GM23248 (cell line): ENCODE results near the gene AQR. TPM values are rescaled to one million over a fixed set of nuclear protein-coding genes. Genes with fewer than 3 reads are reported as not detected.

Experiments
- DNase-seq: peaks from one replicate; pipeline ENCODE4 v3.0.0-alpha.2; 2015
- H2AFZ ChIP-seq: fragments of 200-600 bp; sonication (generic); 2 replicates; pipeline ENCODE4 v1.6.1; 2016; ENCODE audit warnings: antibody characterized with exemption
- H3F3A ChIP-seq: fragments of 200-600 bp; sonication (generic); 2 replicates; pipeline ENCODE4 v1.6.1; 2016; ENCODE audit warnings: mild to moderate bottlenecking, antibody characterized with exemption, mixed run types; ENCODE audit not compliant: insufficient read depth
- H3K27ac ChIP-seq: fragments of 200-600 bp; sonication (generic); 2 replicates; pipeline ENCODE4 v1.5.1; 2016; ENCODE audit warnings: mild to moderate bottlenecking
- H3K27me3 ChIP-seq: fragments of 200-600 bp; sonication (generic); replicated peaks from 2 replicates; pipeline ENCODE4 v1.6.1; 2016; ENCODE audit warnings: mild to moderate bottlenecking; ENCODE audit not compliant: insufficient read depth
- H3K36me3 ChIP-seq: fragments of 200-600 bp; sonication (generic); 2 replicates; pipeline ENCODE4 v1.6.1; 2016; ENCODE audit warnings: low read depth, mild to moderate bottlenecking
- H3K4me1 ChIP-seq: fragments of 200-600 bp; sonication (generic); 2 replicates; pipeline ENCODE4 v1.6.1; 2016; ENCODE audit warnings: mild to moderate bottlenecking; ENCODE audit not compliant: insufficient read depth
- H3K4me2 ChIP-seq: fragments of 200-600 bp; sonication (generic); one replicate; pipeline ENCODE4 v1.6.1; 2016; ENCODE audit warnings: mild to moderate bottlenecking; ENCODE audit not compliant: unreplicated experiment
- H3K4me3 ChIP-seq: fragments of 200-600 bp; sonication (generic); 2 replicates; pipeline ENCODE4 v1.5.1; 2016; ENCODE audit warnings: mild to moderate bottlenecking
- H3K79me2 ChIP-seq: fragments of 200-600 bp; sonication (generic); 2 replicates; pipeline ENCODE4 v1.6.1; 2016; ENCODE audit warnings: mild to moderate bottlenecking; ENCODE audit not compliant: insufficient read depth
- H3K9ac ChIP-seq: fragments of 200-600 bp; sonication (generic); 2 replicates; pipeline ENCODE4 v1.6.1; 2016; ENCODE audit warnings: mild to moderate bottlenecking
- H3K9me2 ChIP-seq: fragments of 200-600 bp; sonication (generic); 2 replicates; pipeline ENCODE4 v1.6.1; 2016; ENCODE audit warnings: mixed run types, mild to moderate bottlenecking, moderate library complexity; ENCODE audit not compliant: insufficient read depth
- H3K9me3 ChIP-seq: fragments of 200-600 bp; sonication (generic); one replicate; pipeline ENCODE4 v1.6.1; 2017; ENCODE audit warnings: low read depth
- H4K20me1 ChIP-seq: fragments of 200-600 bp; sonication (generic); 2 replicates; pipeline ENCODE4 v1.6.0; 2016; ENCODE audit not compliant: insufficient read depth
- EZH2 ChIP-seq: fragments of 200-600 bp; sonication (generic); IDR thresholded peaks from 2 replicates; pipeline ENCODE4 v1.6.1; 2018; ENCODE audit warnings: antibody characterized with exemption, mild to moderate bottlenecking; ENCODE audit not compliant: insufficient read depth, poor library complexity, severe bottlenecking
- EZH2phosphoT487 ChIP-seq: fragments of 200-600 bp; sonication (generic); IDR thresholded peaks from 2 replicates; pipeline ENCODE4 v1.6.1; 2018; ENCODE audit warnings: antibody characterized with exemption, moderate library complexity, mild to moderate bottlenecking, low read depth; ENCODE audit not compliant: insufficient read depth
- WGBS, 2 experiments: methylation state at CpG; one replicate each; pipeline ENCODE4 v1.1.6; 2015 to 2017; ENCODE audit warnings: low lambda C conversion rate in 2 of 2, low coverage in 1 of 2; ENCODE audit errors: missing lambda C conversion rate in 2 of 2; 5-methylcytosine and 5-hydroxymethylcytosine counted together
- in situ Hi-C: fragments of 300-500 bp; cut with MboI; formaldehyde crosslinking; loops from 2 replicates; pipeline ENCODE4 v1.15.0; 2020
- polyA plus RNA-seq: library from polyadenylated mRNA; unstranded; fragments of >200 nt; fragmentation: Nextera tagmentation; extraction: Ambion mirVana; gene quantifications from 2 replicates; pipeline ENCODE4 v1.2.1, GENCODE V29; 2016
- total RNA-seq: library from RNA; depleted of rRNA; stranded (reverse); fragments of >200 nt; shearing (Covaris generic); gene quantifications from 2 replicates; pipeline ENCODE4 v1.2.3, GENCODE V29; 2014

Gene AQR
- total and polyA plus RNA-seq, 2 experiments from 2014 or later, result 14.3 to 18.2 TPM

DNA sequence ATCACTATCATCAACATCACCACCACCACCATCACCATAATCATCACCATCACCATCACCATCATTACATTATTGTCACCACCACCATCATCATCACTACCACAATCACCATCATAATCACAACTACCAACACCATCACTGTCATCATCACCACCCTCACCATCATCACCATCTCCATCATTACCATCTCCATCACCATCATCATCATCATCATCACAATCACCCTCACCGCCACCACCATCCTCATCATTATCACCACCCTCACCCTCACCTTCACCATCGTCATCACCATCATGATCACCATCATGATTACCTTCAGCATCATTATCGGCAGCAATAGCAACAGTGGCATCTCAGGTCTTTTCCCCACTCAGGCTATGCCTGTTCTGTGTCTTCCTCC, 131.3 kb downstream of the AQR start:
- in situ Hi-C loops, result no loop called here

DNA sequence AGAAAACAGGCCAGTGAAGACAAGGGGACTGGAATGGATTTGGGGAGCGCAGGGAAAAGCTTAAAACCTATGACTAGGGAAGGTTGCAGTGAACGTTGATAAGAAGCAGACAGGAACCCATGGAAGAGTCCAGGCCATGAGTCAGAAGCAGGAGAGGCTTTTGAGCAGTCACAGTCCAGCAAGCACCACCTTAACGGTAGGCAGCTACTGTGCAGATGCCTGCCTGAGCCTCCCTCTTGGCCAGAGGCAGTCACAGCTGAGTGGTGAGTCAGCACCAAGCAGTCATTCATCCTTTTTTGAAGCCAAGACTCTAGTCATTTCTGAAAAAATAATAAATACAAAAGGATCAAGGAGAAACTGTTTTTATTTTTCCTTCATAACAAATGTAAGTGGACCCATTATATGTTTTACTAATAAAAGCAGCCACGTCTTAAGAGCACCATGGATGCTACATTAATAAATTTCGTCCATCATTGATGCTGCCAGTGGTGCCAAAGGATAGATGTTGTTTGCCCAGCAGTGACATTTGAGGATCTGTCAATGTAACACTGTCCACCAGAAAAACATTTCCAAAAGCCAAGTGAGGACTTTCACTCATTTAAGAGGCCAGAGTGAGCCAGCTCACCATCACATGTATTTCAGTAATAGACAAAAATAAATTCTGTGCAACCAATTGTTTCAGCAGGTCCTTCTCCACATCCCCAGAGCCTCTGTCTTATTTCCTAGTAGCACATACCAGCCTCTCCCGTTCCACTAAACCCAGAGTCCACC, 132.1 kb downstream of the AQR start:
- peak; percentile 90 for DNase-seq
- H3K27ac ChIP-seq, result peak overlapping the region; percentile 49

More for the DNA sequence above, 131.3 kb downstream of the AQR start:
- H3K79me2 ChIP-seq, result no peaks in the 10 kb centered on the region
- H3K9me3 ChIP-seq, result peaks cover 11% of the 10 kb centered on the region
- no peaks in the 10 kb centered on the region; the same call in 1 of the 2 replicates for H3K36me3 ChIP-seq
- peaks cover 20% of the 10 kb centered on the region for H3F3A ChIP-seq
- DNase-seq, result no peak
- no peaks in the 10 kb centered on the region for H4K20me1 ChIP-seq
- H3K4me1 ChIP-seq, result peaks cover 29% of the 10 kb centered on the region
- H3K4me2 ChIP-seq, result no peak overlapping the region
- H2AFZ ChIP-seq, result no peak overlapping the region
- no peak overlapping the region for H3K9ac ChIP-seq
- TF ChIP-seq EZH2phosphoT487, result no peak
- TF ChIP-seq EZH2, result no peak
- no peaks in the 10 kb centered on the region for H3K9me2 ChIP-seq
- H3K27me3 ChIP-seq, result no peaks in the 10 kb centered on the region
- no peak overlapping the region for H3K27ac ChIP-seq
- H3K4me3 ChIP-seq, result no peak overlapping the region
- WGBS, 2 experiments, result 92 to 97% methylated on average over 3 of the region's 3 CpGs

DNA sequence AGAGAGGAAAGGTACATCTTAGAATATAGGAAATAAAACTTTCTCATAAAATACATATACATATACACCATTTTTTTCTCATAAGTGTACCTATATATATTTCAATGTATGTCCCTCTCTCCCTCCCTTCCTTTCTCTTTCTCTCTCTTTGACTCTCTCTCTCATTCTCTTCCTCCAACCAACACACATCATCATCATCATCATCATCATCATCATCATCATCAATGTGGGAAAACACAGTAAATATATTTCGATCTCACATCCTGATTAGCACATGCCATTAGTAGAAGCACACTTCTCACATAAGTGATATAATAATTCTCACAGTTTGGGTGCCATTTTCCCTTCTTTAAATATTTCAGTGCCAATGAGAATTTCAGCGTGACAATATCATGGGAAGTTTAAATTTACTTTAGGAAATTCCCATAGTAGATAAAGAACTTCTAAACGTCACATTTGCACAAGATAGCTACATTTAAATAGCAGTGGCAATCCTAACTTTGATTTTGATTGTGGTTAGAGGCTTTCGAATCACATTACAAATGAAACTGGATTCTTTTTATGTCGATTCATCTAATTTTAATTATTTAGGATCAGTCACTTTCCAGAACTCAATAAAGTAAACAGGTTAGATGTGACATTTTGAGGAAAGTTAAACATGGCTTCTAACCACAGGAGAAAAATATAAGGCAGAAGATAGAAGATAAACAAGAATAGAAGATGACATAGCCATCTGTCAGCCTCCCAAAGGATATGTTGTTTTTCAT, 141.2 kb downstream of the AQR start:
- 81 to 85% methylated on average over 5 of the region's 5 CpGs for WGBS, 2 experiments
- DNase-seq, result no peak
- no peaks in the 10 kb centered on the region for H4K20me1 ChIP-seq

More for the DNA sequence above, 132.1 kb downstream of the AQR start:
- in situ Hi-C loops, result no loop called here
- no peaks in the 10 kb centered on the region for H3K27me3 ChIP-seq
- H3K79me2 ChIP-seq, result no peaks in the 10 kb centered on the region
- H3K9me3 ChIP-seq, result peaks cover 11% of the 10 kb centered on the region
- H3K4me2 ChIP-seq, result peak overlapping the region; percentile 27
- no peaks in the 10 kb centered on the region for H3K9me2 ChIP-seq
- H3F3A ChIP-seq, result peaks cover 20% of the 10 kb centered on the region
- H2AFZ ChIP-seq, result no peak overlapping the region
- H3K36me3 ChIP-seq, result no peaks in the 10 kb centered on the region; the same call in 1 of the 2 replicates
- H3K4me1 ChIP-seq, result peaks cover 29% of the 10 kb centered on the region
- no peak overlapping the region for H3K4me3 ChIP-seq
- H3K9ac ChIP-seq, result no peak overlapping the region
- 25 to 26% methylated on average over 6 of the region's 6 CpGs for WGBS, 2 experiments
- H4K20me1 ChIP-seq, result no peaks in the 10 kb centered on the region
- TF ChIP-seq EZH2, result no peak
- no peak for TF ChIP-seq EZH2phosphoT487

DNA sequence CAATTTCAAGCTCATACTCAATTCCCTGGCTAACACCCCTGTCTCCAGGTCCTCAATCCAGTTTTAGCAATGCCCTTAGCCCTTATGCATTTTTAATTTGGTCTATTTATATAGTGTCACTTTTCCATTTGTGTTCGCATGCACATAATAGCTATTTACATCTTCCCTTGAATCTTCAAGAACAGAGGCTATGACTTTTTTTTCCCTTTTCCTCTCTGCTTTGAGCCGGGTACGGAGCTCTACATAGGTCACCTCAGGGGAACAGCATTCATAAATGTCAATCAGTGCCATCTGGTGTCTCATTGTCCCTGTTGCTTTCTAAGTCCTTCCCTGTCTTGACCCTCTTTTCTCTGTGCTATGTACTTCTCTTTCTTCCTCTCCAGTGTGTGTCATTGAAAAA, 147.7 kb downstream of the AQR start:
- no peak for DNase-seq
- no peaks in the 10 kb centered on the region for H4K20me1 ChIP-seq
- H3K9me2 ChIP-seq, result no peaks in the 10 kb centered on the region
- no peak overlapping the region for H3K27ac ChIP-seq
- no peak overlapping the region for H2AFZ ChIP-seq
- 93 to 96% methylated on average over 3 of the region's 3 CpGs for WGBS, 2 experiments
- no peak for TF ChIP-seq EZH2
- no peak for TF ChIP-seq EZH2phosphoT487
- H3K9ac ChIP-seq, result no peak overlapping the region
- peaks cover 18% of the 10 kb centered on the region for H3K4me1 ChIP-seq
- H3K9me3 ChIP-seq, result no peaks in the 10 kb centered on the region
- H3F3A ChIP-seq, result peaks cover 27% of the 10 kb centered on the region
- H3K36me3 ChIP-seq, result no peaks in the 10 kb centered on the region
- no peaks in the 10 kb centered on the region for H3K27me3 ChIP-seq
- H3K79me2 ChIP-seq, result no peaks in the 10 kb centered on the region
- H3K4me3 ChIP-seq, result no peak overlapping the region
- in situ Hi-C loops, result no loop called here
- no peak overlapping the region for H3K4me2 ChIP-seq

More for the DNA sequence above, 141.2 kb downstream of the AQR start:
- no peaks in the 10 kb centered on the region for H3K9me2 ChIP-seq
- no peaks in the 10 kb centered on the region for H3F3A ChIP-seq
- no peaks in the 10 kb centered on the region for H3K79me2 ChIP-seq
- H3K27me3 ChIP-seq, result no peaks in the 10 kb centered on the region
- H3K36me3 ChIP-seq, result no peaks in the 10 kb centered on the region
- TF ChIP-seq EZH2 (no peak), EZH2phosphoT487 (no peak)
- H2AFZ ChIP-seq, result 0 out of 2 replicates have a peak overlapping the region, but pooled peaks have one; percentile 15
- H3K4me2 ChIP-seq, result no peak overlapping the region
- in situ Hi-C loops, result no loop called here
- H3K4me1 ChIP-seq, result no peaks in the 10 kb centered on the region
- no peak overlapping the region for H3K4me3 ChIP-seq
- no peak overlapping the region for H3K9ac ChIP-seq
- H3K9me3 ChIP-seq, result no peaks in the 10 kb centered on the region
- no peak overlapping the region for H3K27ac ChIP-seq
